Kidney capillary endothelial cell (primary cell): ENCODE results near the gene IDH2.

ENCODE experiments used
- DNase-seq: peaks from one replicate; pipeline ENCODE4 v3.0.0-alpha.2; 2018; ENCODE audit warnings: low spot score

The IDH2 gene

GRCh38 chr15:90062973-90063769 lies 39.1 kb downstream of the IDH2 start:
- no peak for DNase-seq

- DNase-seq, result no peak
These were observed 39.8 kb downstream of the IDH2 start for GRCh38 chr15:90062462-90062932.

GRCh38 chr15:90062023-90062442 lies 40.2 kb downstream of the IDH2 start:
- no peak for DNase-seq

- DNase-seq, result no peak
These were observed 41.5 kb downstream of the IDH2 start for GRCh38 chr15:90060797-90061196.

GRCh38 chr15:90059208-90059985 lies 42.9 kb downstream of the IDH2 start:
- DNase-seq, result no peak

- DNase-seq, result no peak
These were observed 43.5 kb downstream of the IDH2 start for GRCh38 chr15:90058775-90059174.

GRCh38 chr15:90058308-90058707 lies 44.0 kb downstream of the IDH2 start:
- no peak for DNase-seq

- no peak for DNase-seq
These were observed 45.7 kb downstream of the IDH2 start for GRCh38 chr15:90056529-90056928.

GRCh38 chr15:90055182-90055581 lies 47.1 kb downstream of the IDH2 start:
- DNase-seq, result no peak

- no peak for DNase-seq
These were observed 47.6 kb downstream of the IDH2 start for GRCh38 chr15:90054618-90055097.

GRCh38 chr15:90053685-90054466 lies 48.4 kb downstream of the IDH2 start:
- no peak for DNase-seq

- no peak for DNase-seq
These were observed 50.4 kb downstream of the IDH2 start for GRCh38 chr15:90051874-90052273.

GRCh38 chr15:90049666-90050604 lies 52.3 kb downstream of the IDH2 start:
- DNase-seq, result no peak

- no peak for DNase-seq
These were observed 53.2 kb downstream of the IDH2 start for GRCh38 chr15:90049030-90049429.

GRCh38 chr15:90047956-90048575 lies 54.2 kb downstream of the IDH2 start:
- DNase-seq, result no peak

- DNase-seq, result no peak
These were observed 55.3 kb downstream of the IDH2 start for GRCh38 chr15:90046911-90047392.

GRCh38 chr15:90046289-90046688 lies 56.0 kb downstream of the IDH2 start:
- no peak for DNase-seq

- DNase-seq, result no peak
These were observed 57.3 kb downstream of the IDH2 start for GRCh38 chr15:90044916-90045371.

GRCh38 chr15:90044191-90044590 lies 58.1 kb downstream of the IDH2 start:
- DNase-seq, result no peak

GRCh38 chr15:90043530-90044010 lies 58.7 kb downstream of the IDH2 start:
- DNase-seq, result no peak
